DMS114 treated with DMSO at 0.1 percent for 48 hours (cell line): Measurements from ENCODE around the gene BAMBI.
"Not testable (repeated sequence)": the region's sequence is repeated elsewhere in the genome, so short reads cannot be mapped to it uniquely, and the experiment has no call there.

Source experiments
- DNase-seq: peaks from one replicate; lab custom pipeline; 2025; ENCODE audit not compliant: unreplicated experiment; lab: John Stamatoyannopoulos, UW

The BAMBI gene

GRCh38 chr10:28676968-28677887, at the start of gene BAMBI:
Gene BAMBI, plus strand, starts transcription at chr10:28677521. Its CDS starts 377 bp downstream, at chr10:28677898.
- peak; percentile 76 for DNase-seq

GRCh38 chr10:28628184-28628893, 49.0 kb upstream of the BAMBI start:
- peak; percentile 69 for DNase-seq

GRCh38 chr10:28631896-28632583, 45.3 kb upstream of the BAMBI start:
- no peak for DNase-seq

- DNase-seq, result no peak
Measured at GRCh38 chr10:28632584-28632945, 44.8 kb upstream of the BAMBI start.

GRCh38 chr10:28633750-28634149, 43.6 kb upstream of the BAMBI start:
- DNase-seq, result no peak

- no peak for DNase-seq
Measured at GRCh38 chr10:28637346-28637745, 40.0 kb upstream of the BAMBI start.

GRCh38 chr10:28638392-28638791, 38.9 kb upstream of the BAMBI start:
- no peak for DNase-seq

GRCh38 chr10:28640551-28640950, 36.8 kb upstream of the BAMBI start:
- DNase-seq, result no peak

GRCh38 chr10:28644647-28645046, 32.7 kb upstream of the BAMBI start:
- no peak for DNase-seq

GRCh38 chr10:28652106-28652505, 25.2 kb upstream of the BAMBI start:
- no peak for DNase-seq

- DNase-seq, result no peak
Measured at GRCh38 chr10:28652703-28653102, 24.6 kb upstream of the BAMBI start.

GRCh38 chr10:28658824-28659223, 18.5 kb upstream of the BAMBI start:
- DNase-seq, result not testable (repeated sequence)

- no peak for DNase-seq
Measured at GRCh38 chr10:28661035-28661434, 16.3 kb upstream of the BAMBI start.

GRCh38 chr10:28663576-28664368, 13.5 kb upstream of the BAMBI start:
- DNase-seq, result peak; percentile 80

GRCh38 chr10:28664369-28664740, 13.0 kb upstream of the BAMBI start:
- DNase-seq, result no peak

GRCh38 chr10:28666751-28667467, 10.4 kb upstream of the BAMBI start:
- DNase-seq, result no peak

- peak; percentile 35 for DNase-seq
Measured at GRCh38 chr10:28668363-28669226, 8.7 kb upstream of the BAMBI start.

GRCh38 chr10:28669227-28670173, 7.8 kb upstream of the BAMBI start:
- no peak for DNase-seq
